Measurements from ENCODE around the gene DNMBP.
"Not testable (repeated sequence)": the region's sequence is repeated elsewhere in the genome, so short reads cannot be mapped to it uniquely, and the experiment has no call there.

DNMBP gene

DNA sequence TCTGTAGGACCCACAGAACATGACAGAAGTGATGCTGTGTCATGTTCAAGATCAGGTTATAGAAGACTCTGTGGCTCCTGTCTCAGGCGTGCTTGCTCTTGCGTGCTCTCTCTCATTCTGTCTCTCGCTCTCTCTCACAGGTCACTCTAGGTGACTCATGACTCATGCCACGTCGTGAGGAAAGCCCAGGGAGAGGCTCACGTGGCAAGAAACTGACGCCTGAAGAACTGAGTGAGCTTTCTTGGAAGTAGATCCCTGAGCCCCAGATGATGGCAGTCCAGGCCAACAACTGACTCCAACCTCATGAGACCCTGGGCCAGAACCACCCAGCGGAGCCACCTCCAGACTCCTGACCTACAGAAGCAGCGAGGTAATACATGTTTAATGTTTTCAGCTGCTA is 103.3 kb downstream of the DNMBP start:
- DNase-seq: no peak

DNA sequence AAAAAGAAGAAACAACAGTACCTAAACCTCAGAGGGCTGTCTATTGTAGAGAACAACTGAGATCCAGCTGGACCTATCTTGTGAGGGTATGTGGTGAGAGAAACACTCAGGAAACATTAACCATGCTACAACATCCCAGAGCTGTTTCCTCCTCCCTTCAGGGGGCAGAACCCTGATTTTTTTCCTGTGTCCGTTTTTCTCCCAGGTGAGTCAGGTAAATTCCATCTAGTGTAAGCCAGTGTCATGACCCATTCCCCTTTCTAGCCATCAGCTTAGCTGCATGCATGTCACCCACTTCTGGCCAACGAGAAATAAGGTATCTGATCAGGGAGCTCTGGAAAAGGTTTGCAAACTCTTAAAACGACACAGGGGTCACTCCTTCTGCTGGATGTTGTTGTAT is 103.8 kb downstream of the DNMBP start:
- no peak for DNase-seq

DNA sequence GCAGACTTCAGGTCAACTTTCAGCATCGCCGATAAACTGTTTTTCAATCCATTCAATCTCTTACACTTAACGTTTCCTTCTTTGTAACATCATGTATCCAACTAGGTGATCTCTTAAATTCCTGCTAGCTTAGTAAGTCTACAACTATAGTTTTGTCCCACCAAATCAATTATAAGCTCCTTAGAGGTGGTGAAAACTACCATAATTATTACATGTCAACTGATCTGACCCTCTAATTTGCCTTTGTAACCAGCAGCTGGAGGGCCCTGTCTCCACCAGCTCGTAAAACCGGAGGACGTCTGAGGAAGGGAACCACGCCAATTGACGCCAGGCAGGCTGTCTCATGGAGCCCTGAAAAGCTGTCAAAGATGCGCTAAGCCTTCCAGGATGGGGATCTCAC is 113.9 kb downstream of the DNMBP start:
- DNase-seq: no peak

DNA sequence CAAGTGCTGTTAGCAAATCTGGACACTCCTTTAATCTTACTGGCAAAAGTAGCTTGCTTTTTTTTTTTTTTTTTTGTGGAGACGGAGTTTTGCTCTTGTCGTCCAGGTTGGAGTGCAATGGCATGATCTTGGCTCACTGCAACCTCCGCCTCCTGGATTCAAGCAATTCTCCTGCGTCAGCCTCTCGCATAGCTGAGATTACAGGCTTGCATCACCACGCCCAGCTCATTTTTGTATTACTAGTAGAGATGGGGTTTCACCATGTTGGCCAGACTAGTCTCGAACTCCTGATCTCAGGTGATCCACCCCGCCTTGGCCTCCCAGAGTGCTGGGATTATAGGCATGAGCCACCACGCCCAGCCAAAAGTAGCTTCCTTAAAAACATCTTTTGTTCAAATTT is 114.7 kb downstream of the DNMBP start:
- DNase-seq: not testable (repeated sequence)

DNA sequence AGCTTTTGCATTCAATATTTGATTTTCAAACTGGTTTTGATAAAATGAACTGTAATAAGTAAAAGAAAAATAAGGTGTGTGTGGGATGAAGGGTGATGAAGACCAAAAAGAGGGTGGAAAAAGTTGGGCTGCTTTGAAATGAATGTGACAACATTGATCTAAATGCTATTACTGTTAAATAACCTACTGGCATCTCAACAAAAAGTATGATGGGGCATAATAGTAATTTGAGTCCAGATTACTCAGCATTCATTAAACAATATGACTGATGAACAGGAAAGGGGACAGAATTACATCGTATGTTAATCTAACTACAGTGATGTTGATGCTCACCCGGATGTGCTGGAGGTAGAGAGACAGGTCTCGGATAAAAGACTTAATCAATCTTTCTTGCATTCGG is 115.1 kb downstream of the DNMBP start:
- no peak for DNase-seq

DNA sequence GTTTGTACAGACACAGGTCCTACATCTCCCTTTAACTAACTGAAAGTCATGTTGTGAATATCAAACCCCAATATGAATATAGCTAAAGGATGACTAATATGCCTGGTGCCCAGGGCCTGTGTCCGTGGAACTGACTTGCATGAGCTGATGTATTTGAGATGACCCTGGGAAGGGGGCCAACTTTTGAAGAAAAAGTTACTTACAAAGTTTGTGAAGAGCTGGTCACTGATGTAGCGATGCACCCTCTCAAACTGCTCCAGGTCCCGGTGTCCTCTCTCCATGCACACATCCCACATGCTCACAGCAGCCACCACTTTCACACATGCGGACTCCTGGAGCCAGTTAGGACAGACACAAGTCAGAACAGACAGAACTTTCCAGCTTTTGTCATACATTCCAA is 121.1 kb downstream of the DNMBP start:
- DNase-seq: no peak

DNA sequence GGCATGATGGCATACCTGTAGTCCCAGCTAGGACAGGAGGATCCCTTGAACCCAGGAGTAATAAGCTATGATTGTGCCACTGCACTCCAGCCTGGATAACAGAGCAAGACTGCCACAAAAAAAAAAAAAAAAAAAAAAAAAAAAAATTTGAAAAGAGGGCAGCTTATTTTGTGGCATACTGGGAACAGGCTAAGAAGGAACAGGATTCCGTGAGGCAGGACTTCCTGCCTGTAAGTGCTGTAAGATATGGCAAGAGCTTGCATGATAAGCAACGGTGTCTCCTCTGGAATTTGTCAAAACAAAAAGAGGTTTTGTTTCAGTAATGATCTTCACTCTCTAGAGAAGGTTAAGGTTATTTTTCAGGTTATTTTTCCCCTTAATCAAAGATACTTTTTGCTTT is 126.2 kb downstream of the DNMBP start:
- DNase-seq: no peak

DNA sequence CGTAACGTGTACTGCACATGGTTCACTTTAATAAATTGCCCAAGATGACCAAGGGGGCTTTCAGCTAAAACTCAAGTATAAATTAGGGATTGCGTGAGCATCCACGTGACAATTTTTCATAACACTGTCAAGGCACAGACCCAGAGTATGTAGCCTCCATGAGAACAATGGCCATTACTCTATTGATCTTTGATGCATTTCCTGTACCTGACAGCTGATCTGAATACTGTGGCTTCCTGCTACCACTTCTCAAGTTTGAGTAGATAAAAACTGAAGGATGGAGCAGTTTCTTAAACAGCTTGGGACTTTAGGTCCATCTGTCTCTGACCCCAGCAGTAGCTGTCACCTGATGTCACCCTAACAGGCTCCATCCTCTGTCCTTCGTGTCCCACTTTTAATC is 128.4 kb downstream of the DNMBP start:
- no peak for DNase-seq

DNA sequence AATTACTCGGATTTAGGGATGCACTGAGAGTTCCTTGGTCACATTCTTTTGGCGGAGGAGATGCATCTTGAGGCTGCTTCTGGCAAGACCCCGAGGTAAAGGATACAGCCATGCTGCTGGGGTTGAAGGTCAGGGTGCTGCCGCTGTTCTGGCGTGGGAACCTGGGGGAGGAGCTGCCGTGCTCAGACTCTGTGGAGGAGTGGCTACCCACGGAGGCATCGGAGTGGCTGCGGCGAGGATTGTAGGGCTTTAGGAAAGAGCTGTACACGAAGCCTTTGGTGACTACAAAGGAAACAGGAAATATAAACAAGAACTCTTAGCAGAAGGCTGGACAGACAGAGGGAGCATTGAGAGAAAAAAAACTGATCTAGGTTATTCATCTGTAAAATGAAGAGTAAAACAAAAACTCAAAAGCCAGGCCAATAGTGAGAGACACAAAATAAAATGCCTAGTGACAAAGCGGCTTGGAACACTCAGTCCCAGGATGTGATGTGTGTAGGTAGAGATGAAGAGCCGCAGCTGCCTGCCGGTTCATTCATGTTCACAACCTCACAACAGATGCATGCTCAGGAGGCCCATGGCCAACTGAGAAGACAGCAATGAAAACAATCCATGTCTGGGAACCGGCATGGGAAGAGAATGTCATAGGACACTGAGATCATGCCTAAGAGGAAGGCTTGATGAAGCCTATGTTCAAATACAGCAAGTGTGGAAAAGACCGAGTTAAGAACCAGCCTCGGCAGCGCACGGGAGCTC is 129.5 kb downstream of the DNMBP start:
- no peak for DNase-seq

DNA sequence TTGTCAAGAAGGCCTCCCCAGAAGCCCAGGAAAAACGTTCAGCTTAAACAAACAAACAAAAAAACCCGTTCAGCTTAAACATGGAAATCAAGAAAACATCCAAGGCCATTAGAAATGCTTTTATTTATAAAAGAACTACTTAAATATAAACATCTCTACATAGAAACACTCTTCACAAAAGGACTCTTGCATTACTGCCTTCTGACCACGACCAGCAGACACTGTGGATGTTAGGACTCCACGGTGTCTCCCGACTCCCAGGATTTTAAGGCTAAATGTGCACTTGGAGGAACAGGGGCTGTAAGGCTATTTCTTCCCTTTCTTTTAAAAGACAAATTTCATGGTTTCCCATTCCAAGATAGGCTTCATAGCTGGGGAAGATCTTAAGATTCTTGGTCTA is 134.3 kb downstream of the DNMBP start:
- DNase-seq: no peak

DNA sequence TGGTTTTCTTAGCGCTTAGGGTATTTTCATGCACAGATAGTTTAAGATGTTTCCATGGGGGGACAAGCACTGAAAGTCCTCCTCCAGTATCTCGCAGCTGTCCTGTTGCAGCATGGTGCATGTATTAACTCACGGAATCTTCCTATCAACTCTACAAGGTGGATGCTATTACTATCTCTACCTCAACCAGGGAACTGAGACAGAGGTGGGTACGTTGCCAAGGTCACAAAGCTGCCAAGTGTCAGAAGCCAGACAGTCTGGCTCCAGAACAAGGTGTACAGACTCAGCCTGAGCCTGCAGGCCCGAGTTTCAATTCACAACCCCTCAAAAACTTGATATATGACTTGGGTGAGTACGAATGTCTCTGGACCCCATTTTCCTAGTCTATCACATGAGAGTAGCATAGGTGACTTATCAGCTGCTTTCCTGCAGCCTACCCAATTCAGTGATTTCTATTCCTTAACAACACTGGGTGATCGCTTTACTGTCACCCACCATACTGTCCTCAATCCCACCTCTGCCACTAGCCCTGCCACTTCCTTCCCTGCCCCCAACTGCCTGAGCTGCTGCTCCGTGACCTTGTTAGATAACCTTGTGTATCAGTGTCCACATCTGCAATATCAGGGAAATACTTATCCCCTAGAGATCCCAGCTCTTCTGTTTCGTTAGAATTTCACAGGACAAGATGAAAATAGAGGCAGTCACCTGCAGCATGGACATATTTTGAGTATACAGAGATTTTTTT is 135.2 kb downstream of the DNMBP start:
- DNase-seq: no peak

DNA sequence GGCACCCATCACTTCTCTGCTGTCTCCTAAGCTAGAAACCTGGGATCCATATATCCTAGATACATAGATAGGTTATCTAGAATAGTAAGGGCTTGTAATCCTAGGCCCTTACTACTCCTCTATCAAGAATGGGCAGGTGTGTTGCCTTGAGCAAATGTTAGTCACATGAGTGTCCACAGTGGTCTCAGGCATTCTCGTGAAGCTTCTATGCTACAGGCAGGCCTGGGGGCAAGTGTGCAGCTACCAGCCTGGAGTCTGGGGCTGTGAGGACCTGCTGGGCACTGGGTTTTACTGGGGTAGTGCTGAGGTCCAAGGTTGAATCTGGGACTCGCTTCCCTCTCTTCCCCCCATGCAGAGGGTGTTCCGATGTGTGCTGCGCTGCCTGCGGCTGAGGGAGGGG is 135.9 kb downstream of the DNMBP start:
- DNase-seq: no peak

DNA sequence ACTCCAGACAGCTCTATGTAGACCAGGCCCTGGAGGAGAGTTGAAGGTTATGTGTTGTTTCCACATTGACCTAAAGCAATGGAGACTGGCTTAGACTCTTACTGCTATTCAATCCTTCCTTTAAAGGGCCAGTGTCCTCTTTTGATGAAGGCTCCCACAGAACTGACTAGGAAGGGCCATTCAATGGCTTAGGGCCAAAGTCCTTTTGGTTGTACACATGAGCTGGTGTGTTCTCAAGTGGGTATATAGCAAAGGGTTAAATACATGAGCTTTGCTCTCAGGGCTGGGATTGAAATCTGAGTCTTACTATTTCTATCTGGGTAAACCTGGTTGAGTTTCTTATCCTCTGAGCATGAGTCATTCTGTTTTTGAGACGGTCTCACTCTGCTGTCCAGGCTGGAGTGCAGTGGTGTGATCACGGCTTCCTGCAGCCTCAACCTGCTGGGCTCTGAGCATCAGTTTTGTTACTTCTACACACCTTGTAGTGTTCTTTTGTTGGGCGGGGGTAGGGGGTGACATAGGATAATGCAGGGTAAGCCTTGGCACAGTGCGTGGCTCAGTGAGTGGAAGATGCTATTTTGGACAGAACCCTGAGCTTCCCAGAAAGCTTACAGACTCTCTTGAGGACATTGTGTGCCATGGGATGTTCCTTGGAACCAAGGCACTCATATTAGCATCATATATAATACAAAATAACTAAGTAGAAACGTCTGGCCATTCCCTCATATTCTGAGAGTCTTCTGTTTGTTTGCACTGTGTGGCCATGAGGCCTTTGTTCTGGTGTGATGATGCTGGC is 137.2 kb downstream of the DNMBP start:
- no peak for DNase-seq

DNA sequence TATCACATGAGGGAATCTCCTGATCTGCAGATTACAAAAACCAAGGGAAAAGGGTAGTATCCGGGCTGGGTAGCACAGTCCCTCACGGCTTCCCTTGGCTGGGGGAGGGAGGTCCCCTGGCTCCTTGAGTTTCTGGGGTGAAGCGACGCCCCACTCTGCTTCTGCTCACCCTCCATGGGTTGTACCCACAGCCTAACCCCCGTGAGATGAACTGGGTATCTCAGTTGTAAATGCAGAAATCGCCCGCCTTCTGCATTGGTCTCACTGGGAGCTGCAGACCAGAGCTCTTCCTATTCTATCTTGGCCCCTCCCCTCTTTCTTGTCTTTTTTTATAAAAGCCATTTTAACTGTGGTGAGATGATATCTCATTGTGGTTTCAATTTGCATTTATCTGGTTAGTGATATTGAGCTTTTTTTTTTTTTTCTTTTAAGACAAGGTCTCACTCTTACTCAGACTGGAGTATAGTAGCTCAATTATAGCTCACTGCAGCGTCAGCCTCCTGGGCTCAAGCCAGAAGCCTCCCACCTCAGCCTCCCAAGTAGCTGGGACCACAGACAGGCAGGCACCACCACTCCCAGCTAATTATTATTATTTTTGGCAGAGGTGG is 139.5 kb downstream of the DNMBP start:
- DNase-seq: no peak

DNA sequence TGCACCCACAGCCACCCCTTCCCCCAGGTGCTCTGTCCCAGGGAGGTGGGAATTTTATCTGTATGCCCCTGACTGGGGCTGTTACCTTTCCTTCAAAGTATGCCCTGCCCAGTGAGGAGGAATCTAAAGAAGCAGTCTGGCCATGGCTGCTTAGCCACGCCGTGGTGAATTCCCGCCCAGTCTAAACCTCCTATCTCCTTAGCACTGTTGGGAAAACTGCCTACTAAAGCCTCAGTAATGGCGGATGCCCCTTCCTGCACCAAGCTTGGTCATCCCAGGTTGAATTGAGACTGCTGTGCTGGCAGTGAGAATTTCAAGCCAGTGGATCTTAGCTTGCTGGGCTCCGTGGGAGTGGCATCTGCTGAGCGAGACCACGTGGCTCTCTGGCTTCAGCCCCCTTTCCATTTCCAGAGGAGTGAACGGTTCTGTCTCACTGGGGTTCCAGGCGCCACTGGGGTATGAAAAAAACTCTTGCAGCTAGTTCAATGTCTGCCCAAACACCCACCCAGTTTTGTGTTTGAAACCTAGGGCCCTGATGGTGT is 140.1 kb downstream of the DNMBP start:
- no peak for DNase-seq

DNA sequence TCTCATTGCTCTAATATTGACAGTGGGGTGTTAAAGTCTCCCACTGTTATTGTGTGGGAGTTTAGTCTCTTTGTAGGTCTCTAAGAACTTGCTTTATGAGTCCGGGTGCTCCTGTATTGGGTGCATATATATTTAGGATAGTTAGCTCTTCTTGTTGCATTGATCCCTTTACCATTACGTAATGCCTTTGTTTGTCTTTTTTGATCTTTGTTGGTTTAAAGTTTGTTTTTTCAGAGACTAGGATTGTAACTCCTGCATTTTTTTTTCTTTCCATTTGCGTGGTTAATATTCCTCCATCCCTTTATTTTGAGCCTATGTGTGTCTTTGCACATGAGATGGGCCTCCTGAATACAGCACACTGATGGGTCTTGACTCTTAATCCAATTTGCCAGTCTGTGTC is 142.5 kb downstream of the DNMBP start:
- not testable (repeated sequence) for DNase-seq

DNA sequence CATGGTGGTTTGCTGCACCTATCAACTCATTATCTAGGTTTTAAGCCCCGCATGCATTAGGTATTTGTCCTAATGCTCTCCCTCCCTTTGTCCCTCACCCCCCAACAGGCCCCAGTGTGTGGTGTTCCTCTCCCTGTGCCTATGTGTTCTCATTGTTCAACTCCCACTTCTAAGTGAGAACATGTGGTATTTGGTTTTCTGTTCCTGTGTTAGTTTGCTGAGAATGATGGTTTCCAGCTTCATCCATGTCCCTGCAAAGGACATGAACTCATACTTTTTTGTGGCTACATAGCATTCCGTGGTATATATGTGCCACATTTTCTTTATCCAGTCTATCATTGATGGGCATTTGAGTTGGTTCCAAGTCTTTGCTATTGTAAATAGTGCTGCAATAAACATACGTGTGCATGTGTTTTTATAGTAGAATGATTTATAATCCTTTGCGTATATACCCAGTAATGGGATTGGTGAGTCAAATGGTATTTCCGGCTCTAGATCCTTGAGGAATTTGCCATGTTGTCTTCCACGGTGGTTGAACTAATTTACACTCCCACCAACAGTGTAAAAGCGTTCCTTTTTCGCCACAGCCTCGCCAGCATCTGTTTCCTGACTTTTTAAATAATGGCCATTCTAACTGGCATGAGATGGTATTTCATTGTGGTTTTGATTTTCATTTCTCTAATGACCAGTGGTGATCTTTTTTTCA is 146.1 kb downstream of the DNMBP start:
- not testable (repeated sequence) for DNase-seq

DNA sequence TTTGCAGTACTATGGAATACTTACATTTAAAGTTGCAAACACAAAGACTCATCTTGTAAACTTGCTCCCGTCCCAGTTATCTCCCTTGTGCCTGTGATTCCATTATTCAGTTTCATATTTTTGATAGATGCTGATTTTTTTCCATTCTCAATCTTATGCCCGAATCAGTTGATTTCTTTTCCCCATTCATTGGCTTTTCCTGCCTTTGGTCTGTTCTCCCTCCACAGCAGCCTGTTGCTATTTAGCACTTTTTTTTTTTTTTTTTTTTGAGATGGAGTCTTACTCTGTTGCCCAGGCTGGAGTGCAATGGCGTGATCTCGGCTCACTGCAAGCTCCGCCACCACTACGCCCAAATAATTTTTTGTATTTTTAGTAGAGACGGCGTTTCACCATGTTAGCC is 149.3 kb downstream of the DNMBP start:
- no peak for DNase-seq

DNA sequence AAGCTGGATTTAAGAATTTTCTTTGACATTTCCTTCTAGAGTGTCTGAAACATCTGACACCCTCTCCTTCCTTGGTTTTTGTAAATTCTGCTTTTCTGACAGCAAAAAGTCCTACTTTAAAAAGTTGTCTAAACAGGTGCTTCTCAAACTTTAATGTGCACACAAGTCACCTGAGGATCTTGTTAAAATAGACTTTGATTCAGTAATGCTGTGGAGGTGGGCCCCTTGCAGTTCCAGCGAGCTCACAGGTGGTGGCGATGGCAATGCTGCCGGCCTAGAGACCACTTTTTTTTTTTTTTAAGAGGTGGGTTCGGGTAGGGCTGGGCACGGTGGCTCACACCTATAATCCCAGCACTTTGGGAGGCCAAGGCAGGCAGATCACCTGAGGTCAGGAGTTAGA is 150.2 kb downstream of the DNMBP start:
- no peak for DNase-seq

DNA sequence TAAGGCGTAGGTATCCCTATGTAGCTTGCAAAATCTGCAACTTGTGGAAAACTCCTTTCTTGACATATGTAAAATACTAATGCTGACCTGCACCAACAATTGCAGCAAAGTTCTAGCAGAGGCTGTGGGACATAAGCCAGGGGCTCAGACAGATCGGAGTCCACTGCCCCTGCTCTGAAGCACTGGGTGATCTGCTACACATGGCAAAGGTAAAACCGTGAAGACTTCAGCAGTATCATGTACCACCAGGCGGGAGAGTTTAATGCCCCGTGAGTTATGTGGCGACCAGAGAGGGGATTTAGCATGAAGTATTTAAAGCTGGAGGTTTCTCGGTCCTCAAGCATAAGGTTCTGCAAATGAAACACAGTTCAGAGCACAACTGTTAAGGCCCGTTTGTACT is 150.9 kb downstream of the DNMBP start:
- no peak for DNase-seq

DNA sequence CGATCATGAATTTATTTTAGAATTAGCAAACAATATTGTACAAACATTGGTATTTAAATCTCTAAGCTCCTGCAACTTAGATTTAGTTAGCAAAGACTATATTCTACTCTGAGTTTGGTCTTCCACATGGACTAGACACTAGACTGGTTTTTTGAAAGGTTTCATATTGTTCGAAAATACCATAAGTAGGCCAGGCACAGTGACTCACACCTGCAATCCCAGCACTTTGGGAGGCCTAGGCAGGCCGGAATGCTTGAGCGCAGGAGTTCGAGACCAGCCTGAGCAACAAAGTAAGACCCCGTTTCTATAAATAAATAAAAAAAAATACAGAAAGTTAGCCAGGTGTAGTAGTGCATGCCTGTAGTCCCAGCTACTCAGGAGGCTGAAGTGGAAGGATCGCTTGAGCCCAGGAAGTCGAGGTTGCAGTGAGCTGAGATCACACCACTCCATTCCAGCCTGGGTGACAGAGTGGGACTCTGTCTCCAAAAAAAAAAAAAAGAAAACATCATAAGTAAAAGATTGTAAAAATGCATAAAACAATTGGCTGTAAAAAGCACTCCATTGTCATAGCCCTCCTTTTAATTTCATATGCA is 154.2 kb downstream of the DNMBP start:
- DNase-seq: no peak

DNA sequence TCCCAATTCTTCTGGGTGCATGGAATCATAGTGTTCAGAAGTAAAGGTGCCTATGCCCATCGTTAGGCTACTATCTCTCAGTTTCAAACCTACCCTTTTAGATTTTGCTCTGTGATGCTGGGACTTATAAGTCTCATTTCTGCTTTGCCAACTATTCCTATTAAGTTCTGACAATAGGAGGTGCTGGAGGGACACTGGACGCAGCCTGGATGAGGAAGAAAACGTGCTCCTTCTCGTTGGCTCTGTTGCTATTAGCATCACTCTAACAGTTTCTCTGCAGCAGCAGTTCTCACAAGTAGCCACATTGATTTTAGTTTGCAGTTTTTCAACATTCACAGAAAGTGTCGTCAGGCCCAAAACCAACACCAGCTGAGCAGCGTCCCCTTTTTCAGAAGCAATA is 154.9 kb downstream of the DNMBP start:
- peak; percentile 23 to 36 for DNase-seq

Data from Kasumi-1 (cell line).